ENCODE data around the gene C1orf115.
"Not testable (repeated sequence)": the region's sequence is repeated elsewhere in the genome, so short reads cannot be mapped to it uniquely, and the experiment has no call there.

C1orf115 gene

DNA sequence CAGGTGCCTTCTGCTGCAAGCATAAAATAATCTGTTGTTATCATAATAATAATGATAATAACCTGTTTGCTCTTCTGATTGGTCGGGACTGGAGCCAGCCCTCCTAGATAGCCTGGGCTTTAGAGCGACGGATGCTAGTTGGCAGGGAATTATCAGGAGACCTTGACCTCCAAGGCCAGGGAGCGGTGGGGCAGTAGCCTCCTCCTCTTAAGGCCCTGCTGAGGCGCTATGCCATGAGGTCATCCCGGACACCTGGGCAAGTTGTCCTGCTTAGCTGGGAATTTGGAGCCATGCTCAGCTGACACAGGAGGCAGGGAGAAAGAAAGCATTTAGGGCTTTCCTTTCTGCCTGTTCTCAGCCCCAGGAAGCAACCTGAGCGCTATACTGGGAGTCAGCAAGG, 15.6 kb downstream of the C1orf115 start:
- 93% methylated on average over 7 of the region's 7 CpGs for WGBS
- Histone ChIP-seq H3K27ac (ENCODE audit: low read depth, low read length) (no peak overlapping the region), H3K4me1 (ENCODE audit: insufficient read depth, low read length) (peaks cover 7% of the 10 kb centered on the region), H3K9me3 (ENCODE audit: insufficient read depth, low read depth, low read length) (no peaks in the 10 kb centered on the region), H3K36me3 (ENCODE audit: insufficient read depth, low read length) (no peaks in the 10 kb centered on the region), H3K27me3 (ENCODE audit: insufficient read depth, low read length) (no peaks in the 10 kb centered on the region), H3K9ac (ENCODE audit: low read depth, low read length) (no peak overlapping the region), H3K4me3 (ENCODE audit: low read length) (no peak overlapping the region)

DNA sequence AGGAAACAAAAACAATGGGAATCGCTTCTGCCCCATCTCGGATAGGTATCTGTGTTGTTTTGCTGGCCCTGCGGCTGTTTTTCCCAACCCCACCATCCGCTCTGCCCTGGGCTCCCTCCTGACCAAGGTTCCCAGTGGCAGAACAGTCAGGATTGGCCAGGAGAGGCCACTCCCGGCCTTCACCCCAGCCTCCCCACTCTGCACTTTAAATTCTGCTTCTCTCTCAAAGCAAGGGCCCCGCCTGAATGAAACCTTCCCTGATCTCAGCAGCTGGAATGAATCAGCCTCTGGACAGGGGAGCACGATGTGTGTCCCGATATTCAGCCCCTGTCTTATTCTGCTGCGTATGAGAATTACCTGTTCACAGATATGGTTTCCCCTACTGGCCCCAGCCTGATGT, 16.3 kb downstream of the C1orf115 start:
- H3K4me1 ChIP-seq (ENCODE audit: insufficient read depth, low read length) = 0 out of 2 replicates have a peak, but pooled peaks cover 4% of the 10 kb centered on the region
- no peaks in the 10 kb centered on the region for H3K27me3 ChIP-seq (ENCODE audit: insufficient read depth, low read length)
- no peak overlapping the region for H3K9ac ChIP-seq (ENCODE audit: low read depth, low read length)
- no peaks in the 10 kb centered on the region for H3K9me3 ChIP-seq (ENCODE audit: insufficient read depth, low read depth, low read length)
- H3K27ac ChIP-seq (ENCODE audit: low read depth, low read length) = no peak overlapping the region
- no peaks in the 10 kb centered on the region for H3K36me3 ChIP-seq (ENCODE audit: insufficient read depth, low read length)
- no peak overlapping the region for H3K4me3 ChIP-seq (ENCODE audit: low read length)
- 86% methylated on average over 9 of the region's 9 CpGs for WGBS

DNA sequence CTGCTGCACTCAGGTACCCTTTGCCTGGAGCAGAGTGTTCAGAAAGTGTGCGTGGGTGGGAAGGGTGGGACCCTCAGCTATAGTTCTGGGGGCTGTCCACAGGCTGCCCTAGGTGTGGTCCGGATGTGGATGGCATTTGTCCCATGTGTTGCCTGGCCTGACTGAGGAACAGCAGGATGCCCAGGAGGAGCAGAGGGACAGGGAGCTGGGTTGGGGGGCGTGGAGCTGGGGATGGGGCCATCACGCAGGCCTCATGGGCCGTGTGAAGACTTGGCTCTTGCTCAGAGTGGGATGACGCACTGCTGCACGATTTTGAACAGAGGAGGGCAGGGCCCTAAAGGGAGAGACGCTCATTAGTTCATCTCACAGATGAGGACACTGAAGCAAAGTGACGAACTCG, 17.0 kb downstream of the C1orf115 start:
- Histone ChIP-seq H3K27me3 (ENCODE audit: insufficient read depth, low read length) (no peaks in the 10 kb centered on the region), H3K27ac (ENCODE audit: low read depth, low read length) (no peak overlapping the region), H3K4me1 (ENCODE audit: insufficient read depth, low read length) (0 out of 2 replicates have a peak, but pooled peaks cover 4% of the 10 kb centered on the region), H3K9ac (ENCODE audit: low read depth, low read length) (no peak overlapping the region), H3K9me3 (ENCODE audit: insufficient read depth, low read depth, low read length) (no peaks in the 10 kb centered on the region), H3K4me3 (ENCODE audit: low read length) (no peak overlapping the region), H3K36me3 (ENCODE audit: insufficient read depth, low read length) (no peaks in the 10 kb centered on the region)
- 93% methylated on average over 10 of the region's 10 CpGs for WGBS

DNA sequence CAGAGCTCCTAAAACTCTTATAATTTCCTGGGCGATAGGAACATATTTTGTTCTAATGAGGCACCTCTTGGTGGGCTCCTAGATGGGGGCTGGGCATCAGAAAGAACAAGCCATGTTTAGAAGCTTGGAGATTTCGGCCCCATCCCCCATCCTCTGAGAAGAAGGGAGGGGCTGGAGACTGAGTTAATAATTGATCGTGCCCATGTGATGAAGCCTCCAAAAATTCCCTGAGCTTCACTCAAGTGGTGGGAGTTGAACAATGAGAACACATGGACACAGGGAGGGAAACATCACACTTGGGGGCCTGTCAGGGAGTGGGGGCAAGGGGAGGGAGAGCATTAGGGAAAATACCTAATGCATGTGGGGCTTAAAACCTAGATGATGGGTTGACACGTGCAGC, 18.1 kb downstream of the C1orf115 start:
- Histone ChIP-seq H3K27me3 (ENCODE audit: insufficient read depth, low read length) (no peaks in the 10 kb centered on the region), H3K36me3 (ENCODE audit: insufficient read depth, low read length) (no peaks in the 10 kb centered on the region), H3K9ac (ENCODE audit: low read depth, low read length) (no peak overlapping the region), H3K4me1 (ENCODE audit: insufficient read depth, low read length) (0 out of 2 replicates have a peak, but pooled peaks cover under 1% of the 10 kb centered on the region), H3K27ac (ENCODE audit: low read depth, low read length) (no peak overlapping the region), H3K4me3 (ENCODE audit: low read length) (no peak overlapping the region), H3K9me3 (ENCODE audit: insufficient read depth, low read depth, low read length) (no peaks in the 10 kb centered on the region)
- 90% methylated on average over 4 of the region's 4 CpGs for WGBS

DNA sequence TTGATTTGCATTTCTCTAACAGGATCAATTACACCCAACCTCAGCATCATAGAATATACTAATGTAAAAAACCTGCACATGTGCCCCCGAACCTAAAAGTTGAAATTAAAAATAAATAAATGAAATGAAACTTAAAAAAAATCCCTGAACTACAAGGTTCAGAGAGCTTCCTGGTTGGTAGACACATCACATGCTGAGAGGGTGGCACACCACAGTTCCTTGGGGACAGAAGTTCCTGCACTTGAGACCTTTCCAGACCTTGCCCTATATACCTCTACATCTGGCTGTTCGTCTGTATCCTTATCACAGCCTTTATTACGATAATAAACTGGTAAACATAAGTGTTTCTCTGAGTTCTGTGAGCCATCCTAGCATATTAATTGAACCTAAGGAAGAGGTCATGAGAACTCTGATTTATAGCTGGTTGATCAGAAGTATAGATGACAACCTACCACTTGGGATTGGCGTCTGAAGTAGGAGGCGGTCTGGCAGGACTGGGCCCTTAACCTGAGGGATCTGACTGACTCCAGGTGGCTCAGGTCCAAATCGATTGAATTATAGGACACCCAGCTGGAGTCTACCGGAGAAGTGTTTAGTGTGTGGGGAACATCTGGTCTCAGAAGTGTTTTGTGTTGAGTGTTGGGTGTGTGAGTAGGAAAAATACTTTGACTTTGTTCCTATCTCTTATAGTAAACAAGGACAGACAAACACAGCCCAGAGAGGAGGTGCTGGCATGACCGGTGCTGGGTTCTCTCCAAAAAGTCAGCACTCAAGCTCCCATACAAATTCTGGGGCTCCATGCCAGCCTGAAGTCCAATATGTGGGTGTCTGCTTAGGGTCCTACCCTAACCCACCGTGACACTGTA, 19.0 kb downstream of the C1orf115 start:
- 83% methylated on average over 8 of the region's 9 CpGs for WGBS
- H3K27ac ChIP-seq (ENCODE audit: low read depth, low read length) = no peak overlapping the region
- no peaks in the 10 kb centered on the region for H3K4me1 ChIP-seq (ENCODE audit: insufficient read depth, low read length)
- H3K9ac ChIP-seq (ENCODE audit: low read depth, low read length) = no peak overlapping the region
- H3K27me3 ChIP-seq (ENCODE audit: insufficient read depth, low read length) = no peaks in the 10 kb centered on the region
- H3K9me3 ChIP-seq (ENCODE audit: insufficient read depth, low read depth, low read length) = 0 out of 2 replicates have a peak, but pooled peaks cover 2% of the 10 kb centered on the region
- no peaks in the 10 kb centered on the region for H3K36me3 ChIP-seq (ENCODE audit: insufficient read depth, low read length)
- H3K4me3 ChIP-seq (ENCODE audit: low read length) = no peak overlapping the region

DNA sequence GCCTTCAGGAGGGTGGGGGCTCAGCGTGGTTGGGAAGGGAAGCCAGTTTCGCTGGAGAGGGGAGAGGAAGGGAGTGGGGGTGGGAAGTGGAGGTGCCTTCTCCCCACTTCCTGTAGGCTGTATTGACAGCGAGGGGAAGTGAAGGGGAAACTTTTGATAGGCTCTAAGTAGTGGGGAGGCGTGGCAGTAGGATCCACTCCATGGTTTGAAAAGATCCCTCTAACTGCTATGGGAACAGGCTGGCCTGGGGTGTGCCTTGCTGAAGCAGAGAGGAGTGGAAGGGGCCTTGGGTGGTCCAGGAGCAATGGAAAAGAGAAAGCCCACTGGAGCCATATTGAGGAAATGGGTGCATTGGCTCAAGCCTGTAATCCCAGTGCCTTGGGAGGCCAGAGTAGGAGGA, 20.2 kb downstream of the C1orf115 start:
- 82% methylated on average over 4 of the region's 4 CpGs for WGBS
- Histone ChIP-seq H3K27ac (ENCODE audit: low read depth, low read length) (no peak overlapping the region), H3K36me3 (ENCODE audit: insufficient read depth, low read length) (no peaks in the 10 kb centered on the region), H3K4me3 (ENCODE audit: low read length) (no peak overlapping the region), H3K4me1 (ENCODE audit: insufficient read depth, low read length) (no peaks in the 10 kb centered on the region), H3K9ac (ENCODE audit: low read depth, low read length) (no peak overlapping the region), H3K9me3 (ENCODE audit: insufficient read depth, low read depth, low read length) (peaks cover 13% of the 10 kb centered on the region; the same call in 1 of the 2 replicates), H3K27me3 (ENCODE audit: insufficient read depth, low read length) (no peaks in the 10 kb centered on the region)

DNA sequence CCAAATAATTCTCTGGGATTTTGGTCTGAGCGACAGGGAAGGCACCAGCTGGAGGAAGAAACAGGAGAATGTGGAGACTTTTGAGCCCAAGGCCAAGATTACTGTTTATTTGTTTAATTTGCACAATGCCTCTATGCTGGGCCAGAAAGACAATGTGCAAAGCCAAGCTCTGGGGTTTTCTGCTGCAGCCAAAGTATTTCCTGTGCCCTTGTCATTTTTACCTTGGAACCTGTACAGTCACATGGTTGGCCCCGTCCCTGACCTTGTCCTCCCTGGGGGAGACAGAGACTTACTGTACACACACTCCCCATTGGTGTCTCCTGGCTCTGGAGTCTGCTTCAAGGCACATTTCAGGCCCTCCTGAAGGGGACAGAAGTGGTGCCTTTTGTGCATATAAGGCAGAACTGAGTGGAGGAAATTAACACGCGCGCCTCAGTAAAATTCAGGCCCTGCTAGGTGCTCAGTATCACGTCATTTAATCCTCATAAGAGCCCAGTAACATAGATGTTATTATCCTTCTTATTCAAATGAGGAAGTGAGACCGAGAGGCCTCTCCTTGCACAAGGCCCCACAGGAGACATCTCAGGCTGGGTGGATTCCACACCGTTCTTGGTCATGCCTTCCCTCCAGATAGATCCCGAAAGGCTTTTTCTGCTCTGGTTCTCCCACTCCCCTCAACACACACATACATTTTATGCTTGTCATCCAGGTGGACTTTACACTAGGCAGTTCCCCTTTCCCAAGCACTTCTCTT, 21.1 kb downstream of the C1orf115 start:
- Histone ChIP-seq H3K4me3 (ENCODE audit: low read length) (no peak overlapping the region), H3K27me3 (ENCODE audit: insufficient read depth, low read length) (no peaks in the 10 kb centered on the region), H3K27ac (ENCODE audit: low read depth, low read length) (no peak overlapping the region), H3K9me3 (ENCODE audit: insufficient read depth, low read depth, low read length) (peaks cover 22% of the 10 kb centered on the region), H3K9ac (ENCODE audit: low read depth, low read length) (no peak overlapping the region), H3K36me3 (ENCODE audit: insufficient read depth, low read length) (no peaks in the 10 kb centered on the region), H3K4me1 (ENCODE audit: insufficient read depth, low read length) (no peaks in the 10 kb centered on the region)
- 92% methylated on average over 9 of the region's 9 CpGs for WGBS

DNA sequence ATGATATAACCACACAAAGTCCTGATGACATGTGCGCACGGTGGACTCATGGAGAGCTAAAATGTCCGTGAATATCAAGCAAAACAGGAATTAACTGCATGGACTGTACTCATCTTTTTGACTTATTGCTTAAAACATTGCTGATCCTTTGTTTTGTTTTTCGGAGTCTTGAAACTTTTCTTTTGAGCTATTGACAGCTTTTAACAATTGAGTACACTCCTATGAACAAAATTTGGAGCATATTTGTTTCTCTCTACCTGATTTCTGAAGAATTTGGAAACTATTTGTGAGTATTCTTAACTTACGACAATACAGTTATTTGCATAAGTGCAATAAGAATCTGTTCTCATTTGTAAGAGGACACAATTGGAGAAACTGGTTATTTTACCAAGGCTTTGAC, 25.8 kb downstream of the C1orf115 start:
- H3K36me3 ChIP-seq (ENCODE audit: insufficient read depth, low read length); H3K27ac ChIP-seq (ENCODE audit: low read depth, low read length); H3K4me3 ChIP-seq (ENCODE audit: low read length); H3K27me3 ChIP-seq (ENCODE audit: insufficient read depth, low read length); H3K9ac ChIP-seq (ENCODE audit: low read depth, low read length); H3K4me1 ChIP-seq (ENCODE audit: insufficient read depth, low read length): not testable (repeated sequence)
- H3K9me3 ChIP-seq (ENCODE audit: insufficient read depth, low read depth, low read length) = peaks cover 25% of the 10 kb centered on the region
- 94% methylated on average over 5 of the region's 5 CpGs for WGBS

DNA sequence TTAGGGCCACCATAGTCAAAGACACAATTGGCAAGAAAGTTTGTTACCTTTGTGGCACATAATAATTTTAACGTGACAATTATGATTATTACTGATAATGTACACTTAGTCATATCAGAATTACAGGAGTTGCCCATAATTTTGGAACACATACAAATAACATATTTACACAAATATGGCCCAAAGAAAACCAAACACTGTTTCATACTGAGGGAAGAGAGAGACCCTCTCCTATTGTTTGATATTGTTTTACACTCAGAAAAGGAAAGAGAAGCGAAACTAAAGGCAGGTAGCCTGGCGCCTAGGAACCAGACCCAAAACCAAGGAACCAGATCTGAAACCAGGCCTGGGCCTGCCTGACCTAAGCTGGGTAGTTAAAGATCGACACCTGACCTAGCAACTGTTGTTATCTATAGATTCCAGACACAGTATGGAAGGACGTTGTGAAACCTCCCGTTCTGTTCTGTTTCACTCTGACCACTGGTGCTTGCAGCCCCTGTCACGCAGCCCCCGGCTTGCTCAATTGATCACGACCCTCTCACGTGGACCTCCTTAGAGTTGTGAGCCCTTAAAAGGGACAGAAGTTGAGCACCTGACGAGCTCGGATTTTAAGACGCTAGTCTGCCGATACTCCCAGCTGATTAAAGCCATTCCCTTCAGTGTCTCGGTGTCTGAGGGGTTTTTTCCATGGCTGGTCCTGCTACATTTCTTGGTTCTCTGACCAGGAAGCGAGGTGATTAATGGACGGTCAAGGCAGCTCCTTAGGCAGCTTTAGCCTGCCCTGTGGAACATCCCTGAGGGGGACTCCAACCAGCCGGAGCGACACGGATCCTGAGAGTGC, 27.9 kb downstream of the C1orf115 start:
- 92% methylated on average over 19 of the region's 20 CpGs for WGBS
- Histone ChIP-seq H3K27ac (ENCODE audit: low read depth, low read length) (no peak overlapping the region), H3K4me1 (ENCODE audit: insufficient read depth, low read length) (no peaks in the 10 kb centered on the region), H3K27me3 (ENCODE audit: insufficient read depth, low read length) (no peaks in the 10 kb centered on the region), H3K9ac (ENCODE audit: low read depth, low read length) (no peak overlapping the region), H3K9me3 (ENCODE audit: insufficient read depth, low read depth, low read length) (peaks cover 25% of the 10 kb centered on the region), H3K36me3 (ENCODE audit: insufficient read depth, low read length) (no peaks in the 10 kb centered on the region), H3K4me3 (ENCODE audit: low read length) (no peak overlapping the region)

DNA sequence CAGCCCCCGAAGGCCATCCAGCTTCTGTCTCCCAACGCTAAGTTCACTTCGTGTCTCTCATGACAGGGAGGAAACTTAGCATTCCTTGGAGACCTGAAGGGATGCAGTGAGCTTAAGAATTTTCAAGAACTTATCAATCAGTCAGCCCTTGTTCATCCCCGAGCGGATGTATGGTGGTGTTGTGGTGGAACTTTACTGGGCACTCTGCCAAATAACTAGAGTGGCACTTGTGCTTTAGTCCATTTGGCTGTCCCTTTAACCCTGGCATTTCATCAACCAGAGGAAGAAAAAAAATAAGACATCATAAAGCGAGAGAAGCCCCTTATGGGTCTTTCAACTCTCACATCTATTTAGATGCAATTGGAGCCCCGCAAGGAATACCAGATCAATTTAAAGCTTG, 31.1 kb downstream of the C1orf115 start:
- not testable (repeated sequence) for H3K4me3 ChIP-seq (ENCODE audit: low read length); H3K4me1 ChIP-seq (ENCODE audit: insufficient read depth, low read length); H3K9me3 ChIP-seq (ENCODE audit: insufficient read depth, low read depth, low read length); H3K36me3 ChIP-seq (ENCODE audit: insufficient read depth, low read length); H3K27me3 ChIP-seq (ENCODE audit: insufficient read depth, low read length); H3K9ac ChIP-seq (ENCODE audit: low read depth, low read length); H3K27ac ChIP-seq (ENCODE audit: low read depth, low read length)
- WGBS = 95% methylated on average over 7 of the region's 7 CpGs

DNA sequence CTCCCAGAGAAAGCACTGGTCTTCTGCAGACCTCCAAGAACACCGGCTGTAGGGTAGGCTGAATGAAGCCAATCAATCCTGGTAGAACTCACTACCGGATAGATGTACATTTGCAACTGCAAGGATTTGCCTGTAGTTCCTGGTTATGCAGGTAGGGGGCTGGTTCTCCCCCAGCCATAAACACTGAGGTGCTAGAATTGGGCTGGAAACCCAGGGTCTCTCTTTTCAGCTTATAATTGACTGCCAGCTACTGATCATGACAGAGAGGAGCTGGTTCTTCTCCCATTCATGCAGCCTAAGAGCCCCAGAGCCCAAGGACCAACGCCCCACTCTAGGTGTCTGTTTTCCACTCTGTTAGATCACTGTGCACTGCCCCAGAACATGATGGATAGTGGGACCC, 36.5 kb downstream of the C1orf115 start:
- H3K36me3 ChIP-seq (ENCODE audit: insufficient read depth, low read length) = no peaks in the 10 kb centered on the region
- H3K9me3 ChIP-seq (ENCODE audit: insufficient read depth, low read depth, low read length) = no peaks in the 10 kb centered on the region
- H3K27ac ChIP-seq (ENCODE audit: low read depth, low read length) = no peak overlapping the region
- 77% methylated on average over 3 of the region's 3 CpGs for WGBS
- H3K27me3 ChIP-seq (ENCODE audit: insufficient read depth, low read length) = no peaks in the 10 kb centered on the region; the same call in 1 of the 2 replicates
- no peaks in the 10 kb centered on the region for H3K4me1 ChIP-seq (ENCODE audit: insufficient read depth, low read length)
- no peak overlapping the region for H3K9ac ChIP-seq (ENCODE audit: low read depth, low read length)
- no peak overlapping the region for H3K4me3 ChIP-seq (ENCODE audit: low read length)
